HCT116 (cell line): ENCODE measurements around the gene ATP7B. TPM values are rescaled to one million over a fixed set of nuclear protein-coding genes. Genes with fewer than 3 reads are reported as not detected.

ENCODE experiments used
- ATAC-seq: fragments of 200-7000 bp; cut with Tn5 transposase; 2 replicates; pipeline ENCODE4 v1.9.1; 2020; ENCODE audit warnings: mild to moderate bottlenecking, moderate library complexity
- BruUV-seq: library from RNA; stranded (reverse); fragments of 400-500 nt; replicated peaks from 2 replicates; lab custom pipeline; 2021; lab: Mats Ljungman, UMichigan
- CTCF ChIA-PET: fragments of 300-600 bp; sonication (Branson Sonifier 250); formaldehyde crosslinking; loops from one replicate; lab custom pipeline; 2021; ENCODE audit warnings: antibody characterized with exemption; lab: Charles Lee
- POLR2A ChIA-PET: fragments of 300-600, 350-600 bp; sonication (Branson Sonifier 250); formaldehyde crosslinking; loops from one replicate; lab custom pipeline; 2021; ENCODE audit warnings: antibody characterized with exemption; lab: Charles Lee
- RAD21 ChIA-PET, 2 experiments: fragments of 300-600 bp; sonication (Branson Sonifier 250); formaldehyde crosslinking; loops; one replicate each; lab custom pipeline; 2023; ENCODE audit warnings: low total read pairs in 2 of 2; ENCODE audit not compliant: uncharacterized antibody in 2 of 2, unreplicated experiment in 2 of 2, low non-redundant PET in 1 of 2; lab: Charles Lee
- DNase-seq: peaks from one replicate; pipeline ENCODE4 v3.0.0-alpha.2; 2010; ENCODE audit warnings: low read depth, low spot score
- H2AFZ ChIP-seq: fragments of 200-600 bp; shearing (Covaris generic), sonication (generic); 2 replicates; pipeline ENCODE4 v1.6.1; 2017; ENCODE audit warnings: low read depth, mixed run types, mixed read lengths, antibody characterized with exemption, low read length; ENCODE audit not compliant: poor library complexity, severe bottlenecking
- H3K27ac ChIP-seq: 2 replicates; pipeline ENCODE4 v1.5.1; 2012; ENCODE audit warnings: low read depth, low read length
- H3K27me3 ChIP-seq: fragments of 200-600 bp; sonication (generic); 2 replicates; pipeline ENCODE4 v1.6.1; 2016; ENCODE audit warnings: mixed run types, low read length, mixed read lengths; ENCODE audit not compliant: insufficient read depth
- H3K36me3 ChIP-seq, 2 experiments: fragments of 200-500 bp in 1 of 2; fragments of 200-600 bp in 1 of 2; sonication (Bioruptor generic) in 1 of 2; sonication (generic) in 1 of 2; 2 replicates each; pipeline versions ENCODE4 v1.5.1 to v1.6.1; 2014 to 2016; ENCODE audit warnings: low read length in 2 of 2, inconsistent platforms in 1 of 2, mixed read lengths in 1 of 2, mixed run types in 1 of 2; ENCODE audit not compliant: insufficient read depth in 2 of 2, control insufficient read depth in 1 of 2
- H3K4me1 ChIP-seq, 2 experiments: fragments of 200-600 bp in 1 of 2; sonication (generic) in 1 of 2; 2 replicates each; pipeline versions ENCODE4 v1.5.1 to v1.6.1; 2012 to 2017; ENCODE audit warnings: low read length in 2 of 2, inconsistent platforms in 1 of 2, mild to moderate bottlenecking in 1 of 2, mixed read lengths in 1 of 2, mixed run types in 1 of 2, moderate library complexity in 1 of 2; ENCODE audit not compliant: insufficient read depth in 2 of 2, control insufficient read depth in 1 of 2
- H3K4me2 ChIP-seq: fragments of 200-600 bp; sonication (generic); 2 replicates; pipeline ENCODE4 v1.6.1; 2017; ENCODE audit warnings: mixed run types, low read length, mixed read lengths
- H3K4me3 ChIP-seq, 2 experiments: fragments of 200-600 bp in 1 of 2; sonication (generic) in 1 of 2; replicated peaks in 1 of 2; 2 replicates each; pipeline ENCODE4 v1.5.1; 2011 to 2016; ENCODE audit warnings: low read length in 2 of 2, control low read depth in 1 of 2, low read depth in 1 of 2, mild to moderate bottlenecking in 1 of 2, mixed read lengths in 1 of 2, mixed run types in 1 of 2
- H3K79me2 ChIP-seq: fragments of 200-600 bp; sonication (generic); 2 replicates; pipeline ENCODE4 v1.6.1; 2017; ENCODE audit warnings: mild to moderate bottlenecking, mixed run types, low read length, moderate library complexity, mixed read lengths; ENCODE audit not compliant: insufficient read depth
- H3K9ac ChIP-seq: fragments of 200-600 bp; sonication (generic); 2 replicates; pipeline ENCODE4 v1.6.1; 2016; ENCODE audit warnings: low read length, mixed read lengths
- H3K9me2 ChIP-seq: fragments of 200-600 bp; sonication (generic), shearing (Covaris generic); 2 replicates; pipeline ENCODE4 v1.6.1; 2017; ENCODE audit warnings: mixed run types, mild to moderate bottlenecking, moderate library complexity; ENCODE audit not compliant: insufficient read depth
- H3K9me3 ChIP-seq, 2 experiments: fragments of 200-500 bp in 1 of 2; fragments of 200-600 bp in 1 of 2; sonication (Bioruptor generic) in 1 of 2; sonication (generic) in 1 of 2; 2 replicates each; pipeline ENCODE4 v1.6.1; 2014 to 2017; ENCODE audit warnings: low read length in 2 of 2, mixed read lengths in 2 of 2, inconsistent platforms in 1 of 2, low read depth in 1 of 2, mild to moderate bottlenecking in 1 of 2, mixed run types in 1 of 2, moderate library complexity in 1 of 2; ENCODE audit not compliant: control insufficient read depth in 1 of 2, insufficient read depth in 1 of 2
- H4K20me1 ChIP-seq: fragments of 200-600 bp; sonication (generic), shearing (Covaris generic); 2 replicates; pipeline ENCODE4 v1.6.1; 2017; ENCODE audit warnings: mixed run types, mild to moderate bottlenecking, moderate library complexity; ENCODE audit not compliant: insufficient read depth
- ELF1 ChIP-seq: IDR thresholded peaks from 2 replicates; pipeline ENCODE4 v1.6.1; 2012; ENCODE audit warnings: low read depth, borderline replicate concordance
- FOSL1 ChIP-seq: IDR thresholded peaks from 2 replicates; pipeline ENCODE4 v1.6.1; 2012; ENCODE audit warnings: low read depth
- JUND ChIP-seq: IDR thresholded peaks from 2 replicates; pipeline ENCODE4 v1.6.1; 2012
- POLR2AphosphoS5 ChIP-seq: IDR thresholded peaks from 2 replicates; pipeline ENCODE4 v1.6.1; 2011; ENCODE audit warnings: mild to moderate bottlenecking, low read depth, low read length, moderate library complexity
- YY1 ChIP-seq: IDR thresholded peaks from 2 replicates; pipeline ENCODE4 v1.6.1; 2011; ENCODE audit warnings: low read length, low read depth, moderate library complexity, mild to moderate bottlenecking; ENCODE audit not compliant: insufficient replicate concordance; ENCODE audit errors: extremely low read depth
- ZNF274 ChIP-seq: fragments of 200-500 bp; sonication (Bioruptor generic); IDR thresholded peaks from 2 replicates; pipeline ENCODE4 v1.6.1; 2014; ENCODE audit warnings: mild to moderate bottlenecking, low read depth, low read length, inconsistent platforms
- intact Hi-C: fragments of 100-400 bp; cut with micrococcal nuclease; formaldehyde crosslinking; loops from 2 replicates; pipeline ENCODE4 v1.10.0; 2022
- total RNA-seq: library from RNA; stranded (reverse); gene quantifications from one replicate; pipeline ENCODE4 v1.2.1, GENCODE V29; 2021; ENCODE audit not compliant: unreplicated experiment
- TF ChIP-seq, protein P1 (sequence below): IDR thresholded peaks from 2 replicates; pipeline ENCODE4 v1.6.1; 2012; ENCODE audit warnings: low read depth
- TF ChIP-seq, protein P2 (sequence below): IDR thresholded peaks from 2 replicates; pipeline ENCODE4 v1.6.1; 2011; ENCODE audit warnings: mild to moderate bottlenecking, low read length, moderate library complexity; ENCODE audit not compliant: insufficient replicate concordance; ENCODE audit errors: extremely low read depth

The ATP7B gene
- total RNA-seq, 1 experiment from 2014 or later = 10.3 TPM

DNA sequence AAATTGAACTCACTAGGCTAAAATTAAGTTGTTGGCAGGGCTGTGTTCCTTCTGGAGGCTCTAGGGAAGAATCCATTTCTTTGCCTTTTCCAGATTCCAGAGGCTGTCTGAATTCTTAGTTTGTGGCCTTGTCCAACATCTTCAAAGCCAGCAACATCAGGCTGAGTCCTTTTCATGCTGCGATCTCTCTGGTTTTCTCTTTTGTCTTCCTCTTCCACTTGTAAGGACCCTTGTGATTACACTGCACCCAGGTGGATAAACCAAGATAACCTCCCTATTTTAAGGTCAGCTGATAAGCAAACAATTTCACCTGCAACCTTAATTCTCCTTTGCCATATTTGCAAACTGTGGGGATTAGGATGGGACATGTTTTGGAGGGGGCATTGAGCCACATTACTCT is 24.8 kb upstream of the ATP7B start:
- no peak overlapping the region for H3K4me2 ChIP-seq
- H3K9me3 ChIP-seq = no peaks in the 10 kb centered on the region
- no peaks in the 10 kb centered on the region for H4K20me1 ChIP-seq
- no peak for TF ChIP-seq JUND
- TF ChIP-seq, protein P1, sequence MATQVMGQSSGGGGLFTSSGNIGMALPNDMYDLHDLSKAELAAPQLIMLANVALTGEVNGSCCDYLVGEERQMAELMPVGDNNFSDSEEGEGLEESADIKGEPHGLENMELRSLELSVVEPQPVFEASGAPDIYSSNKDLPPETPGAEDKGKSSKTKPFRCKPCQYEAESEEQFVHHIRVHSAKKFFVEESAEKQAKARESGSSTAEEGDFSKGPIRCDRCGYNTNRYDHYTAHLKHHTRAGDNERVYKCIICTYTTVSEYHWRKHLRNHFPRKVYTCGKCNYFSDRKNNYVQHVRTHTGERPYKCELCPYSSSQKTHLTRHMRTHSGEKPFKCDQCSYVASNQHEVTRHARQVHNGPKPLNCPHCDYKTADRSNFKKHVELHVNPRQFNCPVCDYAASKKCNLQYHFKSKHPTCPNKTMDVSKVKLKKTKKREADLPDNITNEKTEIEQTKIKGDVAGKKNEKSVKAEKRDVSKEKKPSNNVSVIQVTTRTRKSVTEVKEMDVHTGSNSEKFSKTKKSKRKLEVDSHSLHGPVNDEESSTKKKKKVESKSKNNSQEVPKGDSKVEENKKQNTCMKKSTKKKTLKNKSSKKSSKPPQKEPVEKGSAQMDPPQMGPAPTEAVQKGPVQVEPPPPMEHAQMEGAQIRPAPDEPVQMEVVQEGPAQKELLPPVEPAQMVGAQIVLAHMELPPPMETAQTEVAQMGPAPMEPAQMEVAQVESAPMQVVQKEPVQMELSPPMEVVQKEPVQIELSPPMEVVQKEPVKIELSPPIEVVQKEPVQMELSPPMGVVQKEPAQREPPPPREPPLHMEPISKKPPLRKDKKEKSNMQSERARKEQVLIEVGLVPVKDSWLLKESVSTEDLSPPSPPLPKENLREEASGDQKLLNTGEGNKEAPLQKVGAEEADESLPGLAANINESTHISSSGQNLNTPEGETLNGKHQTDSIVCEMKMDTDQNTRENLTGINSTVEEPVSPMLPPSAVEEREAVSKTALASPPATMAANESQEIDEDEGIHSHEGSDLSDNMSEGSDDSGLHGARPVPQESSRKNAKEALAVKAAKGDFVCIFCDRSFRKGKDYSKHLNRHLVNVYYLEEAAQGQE = no peak
- TF ChIP-seq ELF1 = no peak
- no peak for TF ChIP-seq FOSL1
- no peak for TF ChIP-seq POLR2AphosphoS5
- TF ChIP-seq YY1 = no peak
- TF ChIP-seq, protein P2, sequence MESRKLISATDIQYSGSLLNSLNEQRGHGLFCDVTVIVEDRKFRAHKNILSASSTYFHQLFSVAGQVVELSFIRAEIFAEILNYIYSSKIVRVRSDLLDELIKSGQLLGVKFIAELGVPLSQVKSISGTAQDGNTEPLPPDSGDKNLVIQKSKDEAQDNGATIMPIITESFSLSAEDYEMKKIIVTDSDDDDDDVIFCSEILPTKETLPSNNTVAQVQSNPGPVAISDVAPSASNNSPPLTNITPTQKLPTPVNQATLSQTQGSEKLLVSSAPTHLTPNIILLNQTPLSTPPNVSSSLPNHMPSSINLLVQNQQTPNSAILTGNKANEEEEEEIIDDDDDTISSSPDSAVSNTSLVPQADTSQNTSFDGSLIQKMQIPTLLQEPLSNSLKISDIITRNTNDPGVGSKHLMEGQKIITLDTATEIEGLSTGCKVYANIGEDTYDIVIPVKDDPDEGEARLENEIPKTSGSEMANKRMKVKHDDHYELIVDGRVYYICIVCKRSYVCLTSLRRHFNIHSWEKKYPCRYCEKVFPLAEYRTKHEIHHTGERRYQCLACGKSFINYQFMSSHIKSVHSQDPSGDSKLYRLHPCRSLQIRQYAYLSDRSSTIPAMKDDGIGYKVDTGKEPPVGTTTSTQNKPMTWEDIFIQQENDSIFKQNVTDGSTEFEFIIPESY = no peak
- no peak for TF ChIP-seq ZNF274
- ATAC-seq = no peak
- H3K36me3 ChIP-seq = no peaks in the 10 kb centered on the region
- H3K4me1 ChIP-seq = no peaks in the 10 kb centered on the region
- BruUV-seq = no TSS peak
- POLR2A ChIA-PET = no interaction called here
- intact Hi-C loops = no loop called here
- H3K9ac ChIP-seq = no peak overlapping the region
- H3K9me2 ChIP-seq = no peaks in the 10 kb centered on the region
- no peak for DNase-seq
- CTCF ChIA-PET = no interaction called here
- no peak overlapping the region for H3K27ac ChIP-seq
- RAD21 ChIA-PET = no interaction called here
- no peaks in the 10 kb centered on the region for H3K27me3 ChIP-seq
- no peaks in the 10 kb centered on the region for H3K79me2 ChIP-seq
- H2AFZ ChIP-seq = no peak overlapping the region
- H3K4me3 ChIP-seq = no peak overlapping the region
